GM18861 (cell line): ENCODE results near the gene CCDC27.

Experiments used
- ATAC-seq: cut with Tn5 transposase; IDR thresholded peaks from one replicate; pipeline ENCODE4 v1.9.1; 2021; ENCODE audit not compliant: unreplicated experiment

The CCDC27 gene

DNA sequence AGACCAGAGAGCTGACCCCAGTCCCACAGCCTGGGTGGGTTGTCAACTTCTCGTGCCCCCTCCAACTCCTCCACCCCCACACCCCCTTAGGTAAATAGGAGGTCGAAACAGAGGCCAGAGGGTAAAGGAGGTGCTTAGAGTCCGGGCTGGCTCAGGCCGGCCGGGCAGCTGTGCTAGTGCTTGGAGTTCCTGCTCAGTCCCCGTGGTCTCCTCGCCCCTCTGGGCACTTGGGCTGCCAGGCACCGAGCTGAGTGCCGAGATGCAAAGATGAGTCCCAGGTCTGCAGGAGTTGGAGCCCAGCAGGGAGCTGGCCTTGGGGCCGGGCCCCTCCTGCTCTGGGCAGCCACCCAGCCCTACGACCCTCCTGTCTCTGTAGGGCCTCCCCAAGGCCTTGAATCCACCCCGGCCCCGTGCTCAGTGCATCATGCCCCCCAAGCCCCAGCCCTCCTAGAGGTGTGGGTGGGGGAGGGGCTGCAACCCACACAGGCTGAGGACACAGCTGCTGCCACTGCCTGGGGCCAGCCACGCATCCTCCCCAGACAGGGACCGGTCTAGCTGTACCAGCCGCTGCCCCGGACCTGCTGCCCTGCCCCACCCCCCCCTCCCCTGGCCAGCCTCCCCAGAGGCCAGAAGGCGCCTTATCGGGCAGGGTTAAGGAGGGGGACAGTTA is 22.2 kb downstream of the CCDC27 start:
- no peak for ATAC-seq

GRCh38 chr1:3774946-3775489 is 22.8 kb downstream of the CCDC27 start:
- no peak for ATAC-seq

- ATAC-seq: no peak
Measured at GRCh38 chr1:3775490-3776230, 23.4 kb downstream of the CCDC27 start.

GRCh38 chr1:3776231-3776961 is 24.1 kb downstream of the CCDC27 start:
- ATAC-seq: no peak

DNA sequence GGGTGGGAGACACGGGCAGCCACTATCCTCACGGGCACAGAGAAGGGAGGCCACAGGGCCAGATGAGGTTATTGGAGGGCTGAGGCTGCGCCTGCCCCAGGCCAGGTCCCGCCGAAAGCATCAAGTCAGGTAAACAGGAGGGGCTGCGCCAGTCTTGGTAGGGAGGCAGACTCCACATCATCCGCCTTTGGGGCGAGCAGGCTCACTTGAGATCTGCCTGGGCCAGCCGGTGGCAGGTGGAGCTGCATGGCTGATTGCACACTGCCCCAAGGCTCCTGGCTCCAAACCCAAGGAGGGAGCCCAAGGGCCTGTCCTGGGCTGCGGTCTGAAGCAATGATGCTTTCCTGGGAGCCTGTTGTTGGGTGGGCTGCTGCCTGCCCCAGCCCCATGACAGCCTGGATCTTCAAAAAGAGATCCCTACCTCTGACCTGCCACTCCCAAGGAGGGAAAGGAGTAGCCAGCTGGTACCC is 24.9 kb downstream of the CCDC27 start:
- no peak for ATAC-seq

GRCh38 chr1:3777647-3778589 is 25.7 kb downstream of the CCDC27 start:
- ATAC-seq: no peak

DNA sequence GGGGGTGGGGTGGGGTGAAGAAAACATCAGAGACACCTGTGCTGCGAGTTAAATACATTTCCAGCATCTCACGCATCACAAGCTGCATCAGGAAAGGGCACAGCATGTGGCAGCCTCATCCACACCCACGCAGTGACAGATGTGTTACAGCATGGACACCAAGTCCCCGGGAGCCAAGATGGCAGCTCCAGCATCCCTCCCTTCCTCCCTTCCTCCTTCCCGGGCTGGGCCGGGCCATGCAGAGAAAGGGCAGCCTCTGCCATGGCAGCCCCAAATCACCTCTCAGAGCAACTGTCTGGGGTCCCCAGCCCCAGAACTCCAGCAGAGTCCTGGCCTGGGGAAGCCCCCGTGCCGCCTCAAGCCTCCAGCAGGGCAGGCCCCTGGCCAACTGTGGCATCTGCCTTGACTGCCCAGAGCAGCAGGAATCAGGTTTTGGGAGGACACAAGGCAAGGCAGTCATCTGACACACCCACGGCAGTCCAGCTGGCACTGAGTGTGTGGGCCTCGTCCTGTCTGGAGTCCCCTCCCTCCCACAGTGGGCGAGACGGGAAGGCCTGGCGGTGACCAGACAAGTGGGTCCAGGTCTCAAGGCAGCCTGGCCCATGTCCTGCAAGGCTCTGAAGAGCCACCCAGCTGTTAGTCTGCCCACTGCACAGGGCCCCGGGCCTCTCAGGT is 26.5 kb downstream of the CCDC27 start:
- ATAC-seq: no peak

DNA sequence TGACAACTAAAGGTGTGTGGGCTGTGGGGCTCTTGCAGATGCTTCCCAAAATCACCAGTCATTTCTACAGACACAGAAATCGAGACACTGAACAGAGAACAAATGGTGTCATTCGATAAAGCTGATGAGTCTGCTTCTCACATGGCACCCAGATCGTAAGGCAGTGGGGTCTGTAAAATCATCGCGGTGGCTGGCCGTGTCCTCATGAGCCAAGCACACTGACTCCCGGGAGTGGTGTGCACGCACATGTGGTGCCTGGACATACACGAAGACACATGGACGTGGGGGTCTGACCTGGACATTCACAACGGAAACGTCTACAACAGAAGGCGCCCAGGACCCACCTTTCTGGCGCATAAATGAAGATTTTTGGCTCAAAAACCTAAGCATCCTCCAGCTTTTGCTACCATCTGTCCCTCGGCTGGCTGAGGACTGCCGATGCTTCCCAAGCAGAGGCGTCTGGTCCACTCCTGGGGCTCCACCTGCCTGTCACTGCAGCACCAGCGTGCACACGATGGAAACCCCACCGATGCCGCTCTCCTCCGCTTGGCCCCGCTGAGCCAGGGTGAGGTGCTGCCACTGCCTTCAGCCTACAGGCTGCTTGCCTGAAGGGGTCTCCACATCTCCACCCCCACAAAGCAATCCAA is 27.1 kb downstream of the CCDC27 start:
- no peak for ATAC-seq

DNA sequence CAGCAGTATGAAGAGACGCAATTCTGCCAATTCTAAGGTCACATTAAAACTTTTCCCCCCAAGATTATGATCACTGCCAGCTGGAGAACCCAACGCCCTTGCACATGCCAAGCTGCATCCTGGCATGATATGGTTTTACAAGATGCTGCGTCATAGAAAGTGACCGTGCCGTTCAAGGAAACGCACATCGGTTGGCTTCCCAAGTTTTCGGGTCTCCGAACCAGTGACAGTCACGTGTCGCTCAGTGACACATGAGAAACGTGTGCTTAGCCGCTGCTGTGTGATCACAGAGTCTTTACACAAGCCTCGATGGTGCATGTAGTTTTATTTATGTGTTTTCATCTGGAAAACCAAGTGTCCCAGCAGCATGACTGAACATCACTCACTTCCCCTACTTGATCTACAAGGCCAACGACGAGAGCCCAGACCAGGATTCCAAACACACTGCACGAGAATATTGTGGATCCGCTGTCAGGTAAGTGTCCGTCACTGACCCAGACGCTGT is 27.7 kb downstream of the CCDC27 start:
- ATAC-seq: no peak

- no peak for ATAC-seq
Measured at GRCh38 chr1:3780901-3781300, 28.7 kb downstream of the CCDC27 start.

DNA sequence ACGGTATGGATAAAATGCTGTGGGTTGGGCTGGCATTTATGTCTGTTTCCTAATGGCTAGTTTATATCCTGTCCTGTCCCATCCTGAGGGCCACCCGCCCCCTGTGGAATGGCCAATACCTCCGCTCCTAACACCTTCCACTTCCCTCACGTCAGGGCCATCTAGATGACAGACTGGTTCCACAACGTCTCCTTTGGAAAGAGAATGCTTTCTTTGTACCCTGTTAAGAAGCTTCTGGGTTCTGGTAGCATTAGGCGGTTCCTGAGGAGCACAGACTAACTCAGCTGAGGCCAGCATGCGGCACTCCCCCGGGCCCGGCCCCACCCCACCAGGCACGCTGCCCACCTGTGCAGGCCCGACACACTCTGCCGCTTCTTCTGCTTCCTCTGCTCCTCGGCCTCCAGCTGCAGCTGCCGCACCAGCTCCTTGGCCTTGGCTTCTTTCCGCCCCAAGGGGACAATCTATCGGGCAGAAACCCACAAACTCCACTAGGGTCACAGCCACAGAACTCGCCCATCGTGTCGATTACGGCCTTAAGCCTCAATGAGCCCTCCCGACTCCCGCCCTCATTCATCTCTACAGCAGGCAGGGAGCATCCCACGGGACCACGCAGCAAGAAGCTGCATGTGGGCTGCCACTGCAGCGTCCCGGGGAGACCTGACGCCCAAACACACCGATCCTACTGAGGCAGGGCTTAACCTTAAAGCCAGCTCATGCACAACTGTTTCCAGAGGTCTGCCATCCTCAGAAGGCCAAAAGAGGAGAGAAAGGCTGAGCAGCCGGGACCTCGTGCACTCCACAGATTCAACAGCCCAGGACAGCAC is 31.6 kb downstream of the CCDC27 start:
- no peak for ATAC-seq

DNA sequence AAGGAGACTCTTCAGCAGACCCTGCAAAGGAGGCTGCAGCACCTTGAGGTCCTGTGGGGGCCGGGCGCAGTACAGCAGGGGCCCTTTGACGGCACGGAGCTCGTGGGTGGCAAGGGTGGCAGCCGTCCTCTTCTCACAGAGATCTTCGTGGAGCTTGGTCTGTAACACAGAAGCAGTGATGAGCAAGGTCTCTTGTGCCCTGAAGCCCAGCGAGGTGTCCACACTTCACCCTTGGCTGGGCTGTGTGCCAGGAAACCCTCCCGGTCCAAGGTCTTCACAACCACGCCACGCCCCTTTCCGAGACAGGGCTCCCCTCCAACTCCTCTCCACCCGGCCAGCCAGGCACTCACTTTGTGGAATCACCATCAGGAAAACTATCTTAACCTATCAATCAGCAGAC is 32.8 kb downstream of the CCDC27 start:
- ATAC-seq: no peak

DNA sequence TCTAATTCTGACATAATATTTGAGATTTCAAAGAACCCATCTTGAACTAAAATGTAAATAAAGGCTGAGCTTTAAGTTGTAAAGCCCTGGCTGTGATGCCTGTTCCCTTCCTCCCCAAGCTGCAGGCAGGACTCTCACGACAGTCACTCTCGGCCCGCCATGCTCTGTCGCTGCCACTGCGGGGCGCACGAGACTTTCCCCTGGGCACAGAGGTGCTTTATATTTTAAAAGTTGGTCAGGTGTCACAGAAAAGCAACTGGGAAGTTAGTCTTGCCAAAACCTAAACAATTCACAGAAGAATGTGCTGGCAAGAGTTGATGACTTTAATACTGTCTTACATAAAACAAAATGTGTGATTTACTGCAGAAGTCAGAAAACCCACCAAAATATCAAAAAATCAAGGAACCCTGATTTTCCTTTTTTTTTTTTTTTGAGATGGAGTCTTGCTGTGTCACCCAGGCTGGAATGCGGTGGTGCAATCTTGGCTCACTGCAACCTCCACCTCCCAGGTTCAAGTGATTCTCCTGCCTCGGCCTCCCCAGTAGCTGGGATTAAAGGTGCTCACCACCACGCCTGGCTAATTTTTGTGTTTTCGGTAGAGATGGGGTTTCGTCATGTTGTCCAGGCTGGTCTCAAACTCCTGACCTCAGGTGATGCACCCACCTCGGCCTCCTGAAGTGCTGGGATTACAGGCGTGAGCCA is 33.4 kb downstream of the CCDC27 start:
- no peak for ATAC-seq

DNA sequence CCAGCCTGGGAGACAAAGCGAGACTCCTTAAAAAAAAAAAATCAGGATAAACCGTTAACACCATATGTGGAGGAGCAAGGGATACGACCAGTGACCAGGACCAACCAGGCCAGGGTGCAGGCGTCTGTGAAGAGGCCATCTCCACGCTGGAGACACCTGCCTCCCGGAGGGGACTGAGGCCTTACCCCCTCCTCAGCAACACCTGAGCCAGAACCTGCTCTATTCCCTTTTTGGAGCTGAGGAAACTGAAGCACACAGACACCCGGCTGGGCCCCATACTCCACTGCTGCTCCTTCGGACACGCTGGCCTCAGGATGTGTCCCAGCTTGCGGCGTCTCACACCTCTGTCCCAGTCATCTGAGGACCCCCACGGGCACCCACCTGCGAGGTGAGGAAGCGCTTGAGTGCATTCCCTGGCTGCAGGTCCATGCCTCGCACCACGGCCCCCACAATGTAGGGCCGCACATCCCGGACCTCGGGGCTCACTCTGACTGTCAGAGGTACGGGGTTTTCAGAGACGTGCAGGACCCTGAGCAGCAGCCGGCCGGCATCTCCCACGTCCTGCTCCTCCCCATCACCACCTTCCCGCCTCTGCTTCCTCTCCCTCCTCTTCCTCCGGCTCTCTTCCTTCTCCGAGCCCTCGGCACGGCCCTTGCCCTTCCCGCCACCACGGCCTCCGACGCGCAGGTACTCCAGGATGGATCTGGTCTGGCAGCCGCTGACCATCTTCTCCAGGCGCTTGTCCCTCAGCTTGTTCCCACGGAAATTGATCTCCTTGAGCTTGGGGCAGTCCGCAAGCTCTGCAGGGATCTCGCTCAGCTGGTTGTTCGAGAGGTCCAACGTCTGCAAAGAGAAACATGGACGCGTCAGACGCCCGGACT is 34.5 kb downstream of the CCDC27 start:
- ATAC-seq: no peak

GRCh38 chr1:3787349-3787715 is 35.1 kb downstream of the CCDC27 start:
- no peak for ATAC-seq

DNA sequence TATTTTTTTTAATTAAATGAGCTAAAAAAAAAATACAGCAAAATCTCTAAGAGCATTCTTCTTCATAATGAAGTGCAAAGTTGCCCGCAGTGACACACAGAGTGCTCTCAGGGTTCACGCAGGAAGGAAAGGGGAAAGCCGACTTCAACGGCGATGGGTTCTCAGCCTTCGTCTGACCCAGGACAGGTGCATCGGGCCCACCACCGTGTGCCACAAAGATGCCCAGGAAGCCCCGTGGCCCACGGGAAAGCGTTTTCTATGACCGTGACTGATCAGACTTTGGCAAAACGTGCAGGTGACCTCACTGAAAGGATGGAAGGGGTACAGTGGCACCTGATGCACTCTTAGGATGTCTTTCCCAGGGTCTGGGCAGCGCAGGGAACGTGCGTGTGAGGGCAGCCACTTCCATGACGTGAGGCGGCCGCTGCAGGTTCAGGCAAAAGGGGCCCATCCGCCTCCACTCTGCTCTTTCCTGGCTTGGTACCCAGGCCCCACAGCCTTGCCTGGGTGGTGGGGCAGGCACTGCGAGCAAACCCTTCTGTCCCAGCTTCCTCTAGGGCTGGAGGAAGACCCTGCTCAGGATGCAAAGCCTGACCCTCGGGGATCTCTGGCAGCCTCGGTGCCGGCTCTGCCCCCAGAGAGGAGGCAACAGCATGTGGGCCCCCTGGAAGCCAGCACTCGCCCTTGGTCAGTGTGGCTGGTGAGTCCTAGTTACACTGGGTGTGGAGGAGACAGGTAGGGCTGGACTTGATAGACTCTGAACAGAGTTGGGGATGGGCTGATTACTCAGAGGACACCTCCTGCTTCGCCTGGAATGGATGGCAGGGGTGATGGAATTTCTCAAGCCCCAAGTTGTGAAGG is 35.7 kb downstream of the CCDC27 start:
- ATAC-seq: no peak
